NCI-H1694 treated with DMSO at 0.1 percent for 48 hours (cell line): ENCODE data around the gene VSIG8.

ENCODE experiments used
- DNase-seq: peaks from one replicate; lab custom pipeline; 2025; lab: John Stamatoyannopoulos, UW

The VSIG8 gene

GRCh38 chr1:159829273-159829634, 33.2 kb downstream of the VSIG8 start:
- DNase-seq: peak; percentile 89

GRCh38 chr1:159828581-159829272, 33.7 kb downstream of the VSIG8 start:
- no peak for DNase-seq

GRCh38 chr1:159828176-159828575, 34.3 kb downstream of the VSIG8 start:
- no peak for DNase-seq

DNA sequence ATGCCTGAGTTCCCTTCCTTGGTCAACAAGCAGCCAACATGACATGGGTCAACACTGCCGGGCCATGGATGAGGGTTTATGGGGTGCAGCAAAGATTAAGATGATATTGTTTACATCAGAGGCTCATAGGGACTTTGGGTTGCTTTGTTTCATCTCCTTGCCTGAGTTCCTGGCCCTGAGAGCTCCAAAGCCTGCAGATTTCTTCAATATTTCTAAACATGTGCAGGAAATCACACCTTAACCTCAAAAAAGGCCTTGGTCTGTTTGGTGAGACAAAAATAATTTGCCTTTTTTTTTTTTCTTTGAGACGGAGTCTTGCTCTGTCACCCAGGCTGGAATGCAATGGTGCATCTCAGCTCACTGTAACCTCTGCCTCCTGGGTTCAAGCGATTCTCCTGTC, 34.9 kb downstream of the VSIG8 start:
- no peak for DNase-seq

GRCh38 chr1:159827102-159827490, 35.4 kb downstream of the VSIG8 start:
- no peak for DNase-seq

- DNase-seq: no peak
Measured at GRCh38 chr1:159826441-159827101, 35.9 kb downstream of the VSIG8 start, which contains the start of gene SLAMF8. TSS of gene SLAMF8 (plus strand) at chr1:159826873. CDS start at chr1:159826899, 26 bp downstream.

GRCh38 chr1:159825564-159825963, 36.9 kb downstream of the VSIG8 start:
- no peak for DNase-seq

DNA sequence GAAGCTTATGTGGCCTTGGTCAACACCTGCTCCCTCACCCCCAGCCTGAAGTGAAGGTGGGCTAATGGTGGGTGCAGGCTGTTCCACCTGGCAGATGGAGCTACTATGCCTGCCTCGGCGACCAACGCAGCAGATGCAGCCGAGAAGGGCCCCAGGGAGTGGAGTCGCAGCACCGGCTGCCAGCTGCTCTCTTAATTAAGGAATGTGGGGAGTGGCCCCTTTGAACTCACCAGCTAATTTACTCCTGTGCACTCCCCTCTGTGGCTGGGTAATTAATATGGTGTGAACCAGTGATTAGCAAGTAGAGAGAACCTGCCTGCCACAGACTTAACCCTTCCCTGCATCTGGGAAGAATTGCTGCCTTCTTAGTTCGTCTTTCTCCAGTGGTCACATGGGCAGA, 39.1 kb downstream of the VSIG8 start:
- peak; percentile 96 for DNase-seq

- DNase-seq: no peak
Measured at GRCh38 chr1:159821171-159821867, 41.1 kb downstream of the VSIG8 start.

DNA sequence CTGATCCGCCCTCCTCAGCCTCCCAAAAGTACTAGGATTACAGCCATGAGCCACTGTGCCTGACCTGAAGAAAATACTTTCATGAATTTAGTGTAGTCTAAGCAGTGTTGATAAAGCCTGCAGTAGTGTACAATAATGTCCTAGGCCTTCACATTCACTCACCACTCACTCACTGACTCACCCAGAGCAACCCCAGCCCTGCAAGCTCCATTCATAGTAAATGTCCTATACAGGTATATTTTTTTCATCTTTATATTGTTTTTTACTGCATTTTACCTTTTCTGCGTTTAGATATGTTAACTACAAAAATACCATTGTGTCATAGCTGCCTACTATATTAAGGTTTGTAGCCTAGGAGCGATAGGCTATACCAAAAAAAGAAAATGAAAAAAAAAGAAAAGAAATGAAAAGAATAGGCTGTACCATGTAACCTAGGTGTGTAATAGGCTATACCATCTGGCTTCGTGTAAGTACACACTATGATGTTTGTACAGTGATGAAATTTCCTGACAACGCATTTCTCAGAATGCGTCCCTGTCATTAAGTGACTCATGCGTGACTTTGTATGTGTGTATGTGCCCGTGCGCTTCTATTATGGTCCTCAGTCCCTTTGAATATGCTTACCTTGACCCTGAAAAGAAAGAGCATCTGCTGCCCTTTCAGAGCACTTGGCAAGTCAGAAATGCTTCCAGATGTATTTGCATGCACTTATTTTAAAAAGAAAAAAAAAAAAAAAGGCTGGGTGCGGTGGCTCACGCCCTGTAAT, 45.0 kb downstream of the VSIG8 start:
- peak; percentile 20 for DNase-seq

DNA sequence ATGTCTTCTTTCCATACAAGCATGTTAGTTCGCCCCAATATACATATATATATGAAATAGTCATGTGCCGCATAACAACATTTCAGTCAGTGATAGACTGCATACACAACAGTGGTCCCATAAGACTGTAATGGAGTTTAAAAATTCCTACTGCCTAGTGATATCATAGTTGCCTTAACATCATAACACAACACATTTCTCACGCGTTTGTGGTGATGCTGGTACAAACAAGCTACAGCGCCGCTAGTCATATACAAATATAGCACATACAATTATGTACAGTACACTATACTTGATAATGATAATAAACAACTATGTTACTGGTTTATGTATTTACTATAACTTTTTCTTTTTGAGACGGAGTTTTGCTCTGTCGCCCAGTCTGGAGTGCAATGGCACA, 46.5 kb downstream of the VSIG8 start:
- no peak for DNase-seq

- DNase-seq: no peak
Measured at GRCh38 chr1:159804924-159805323, 57.5 kb downstream of the VSIG8 start.
